HG03108 (cell line): Measurements from ENCODE around the gene GAD2.

Experiments used
- ATAC-seq: cut with Tn5 transposase; IDR thresholded peaks from one replicate; pipeline ENCODE4 v1.9.1; 2021; ENCODE audit warnings: moderate library complexity; ENCODE audit not compliant: unreplicated experiment

GAD2 gene

DNA sequence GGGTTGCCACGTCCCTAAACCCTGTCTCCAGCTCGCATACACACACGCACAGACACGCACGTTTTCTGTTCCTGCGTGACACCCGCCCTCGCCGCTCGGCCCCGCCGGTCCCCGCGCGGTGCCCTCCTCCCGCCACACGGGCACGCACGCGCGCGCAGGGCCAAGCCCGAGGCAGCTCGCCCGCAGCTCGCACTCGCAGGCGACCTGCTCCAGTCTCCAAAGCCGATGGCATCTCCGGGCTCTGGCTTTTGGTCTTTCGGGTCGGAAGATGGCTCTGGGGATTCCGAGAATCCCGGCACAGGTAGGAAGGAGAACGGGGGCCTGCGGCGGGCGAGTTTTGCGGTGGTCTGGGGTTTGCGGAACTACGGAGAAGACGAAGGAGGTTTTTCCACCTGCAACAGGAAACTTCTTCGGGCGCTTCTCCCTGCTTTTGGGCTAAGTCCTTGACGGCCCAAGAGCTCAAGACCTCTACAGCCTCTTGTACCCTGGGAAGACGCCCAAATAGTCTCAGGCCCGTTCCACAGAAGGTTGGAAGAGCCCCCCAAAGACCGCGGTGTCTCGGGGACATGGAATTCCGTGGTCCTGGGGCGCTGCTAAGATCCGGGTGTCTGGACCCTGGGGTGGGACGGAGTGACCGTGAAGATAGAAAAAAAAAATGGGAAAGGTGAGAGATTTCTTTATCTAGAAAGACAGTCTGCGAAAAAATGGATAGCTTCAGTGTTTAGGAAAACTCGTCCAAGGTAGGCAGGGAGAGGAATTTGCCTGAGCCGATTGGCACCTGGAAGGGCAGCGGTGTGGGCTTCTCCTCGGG lies at the start of gene GAD2:
GAD2 (plus strand) TSS at position 190 of the 811 bp plus-strand sequence; CDS start at position 226, 36 bp downstream.
- no peak for ATAC-seq

DNA sequence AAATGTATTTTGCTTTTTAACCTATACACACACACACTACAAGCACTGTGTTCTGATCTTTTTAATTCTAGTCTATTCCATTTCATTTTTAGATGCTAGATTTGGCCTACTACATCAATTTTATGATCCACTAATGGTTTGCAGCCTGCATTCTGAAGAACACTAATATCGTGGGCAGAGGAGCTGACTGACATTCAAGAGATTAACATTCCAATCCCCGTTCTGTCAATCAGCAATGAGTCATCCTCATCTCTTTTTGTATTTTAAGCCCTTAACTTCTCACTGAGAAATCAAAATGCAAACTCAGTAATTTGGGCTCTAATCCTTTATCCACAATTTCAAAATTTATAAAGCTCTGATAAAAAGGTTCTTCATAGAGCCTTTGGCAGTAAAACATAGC lies 47.1 kb upstream of the GAD2 start:
- ATAC-seq = no peak

DNA sequence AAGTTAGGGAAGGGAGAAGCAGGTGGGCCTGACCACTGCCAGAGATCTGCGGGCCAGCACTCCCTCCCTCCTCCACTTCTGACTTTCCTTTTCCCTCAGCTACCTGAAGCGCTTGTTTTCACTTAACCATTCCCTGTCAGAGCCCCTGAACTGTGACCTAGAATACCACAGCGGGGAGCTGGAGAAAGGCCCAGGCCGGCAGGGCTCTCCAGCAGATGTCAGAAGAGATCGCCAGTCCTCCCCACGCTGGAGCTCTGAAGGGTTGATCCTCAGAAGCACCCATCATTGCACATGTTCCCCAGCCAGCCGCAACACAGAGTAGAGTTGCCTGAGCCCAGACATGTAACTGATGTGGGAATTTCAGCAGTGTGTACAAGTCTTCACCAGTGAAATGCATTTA lies 44.4 kb upstream of the GAD2 start:
- no peak for ATAC-seq

DNA sequence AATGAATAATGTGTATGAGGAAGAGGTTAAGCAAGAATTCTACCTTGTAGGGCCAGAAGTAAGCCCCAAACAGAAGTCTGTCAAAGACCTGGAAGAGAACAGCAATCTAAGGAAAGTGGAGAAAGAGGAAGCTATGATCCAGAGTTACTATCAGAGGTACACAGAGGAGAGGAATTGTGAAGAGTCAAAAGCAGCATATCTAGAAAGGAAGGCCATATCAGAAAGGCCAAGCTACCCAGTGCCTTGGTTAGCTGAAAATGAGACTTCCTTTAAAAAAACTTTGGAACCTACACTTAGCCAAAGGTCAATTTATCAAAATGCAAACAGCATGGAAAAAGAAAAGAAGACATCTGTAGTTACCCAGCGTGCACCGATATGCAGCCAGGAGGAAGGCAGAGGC lies 42.7 kb upstream of the GAD2 start:
- no peak for ATAC-seq

DNA sequence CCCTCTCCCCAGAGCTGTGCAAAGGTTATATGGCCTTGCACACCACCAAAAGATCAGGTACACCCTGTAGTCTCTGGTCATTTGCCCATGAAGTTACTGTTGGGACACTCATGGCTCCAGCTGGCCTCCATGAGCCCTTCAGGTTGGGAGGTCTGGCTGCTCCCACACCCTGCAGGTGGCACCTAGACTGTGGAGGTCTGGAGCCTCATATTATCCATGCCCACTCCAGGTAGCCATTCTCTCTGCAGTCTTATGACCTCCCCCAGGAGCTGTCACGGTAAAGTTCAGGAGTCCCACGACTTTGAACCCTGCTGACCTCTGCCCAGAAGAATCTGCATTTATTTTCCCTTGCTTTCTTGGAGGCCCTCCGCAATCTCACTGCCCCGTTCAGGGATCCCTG lies 39.2 kb upstream of the GAD2 start:
- no peak for ATAC-seq

DNA sequence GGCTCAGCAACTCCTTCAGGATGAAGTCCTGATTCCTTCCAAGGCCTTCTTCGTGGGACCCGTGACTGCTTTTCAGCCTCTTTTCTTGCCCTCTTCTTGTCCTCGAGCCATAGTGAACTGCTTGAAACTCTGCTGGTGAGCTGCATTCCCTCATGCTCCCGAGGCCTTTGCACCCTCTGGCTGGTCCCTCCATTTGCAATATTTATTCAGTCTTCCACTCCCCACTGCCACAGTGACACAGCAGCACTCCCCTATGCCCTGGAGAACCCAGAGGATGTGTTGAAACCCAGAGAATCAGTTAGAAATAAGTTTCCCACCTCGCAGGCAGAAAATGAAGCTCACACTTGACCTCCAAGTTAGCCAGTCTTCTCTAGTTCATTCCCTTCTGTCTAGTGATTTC lies 22.3 kb upstream of the GAD2 start:
- ATAC-seq = no peak

DNA sequence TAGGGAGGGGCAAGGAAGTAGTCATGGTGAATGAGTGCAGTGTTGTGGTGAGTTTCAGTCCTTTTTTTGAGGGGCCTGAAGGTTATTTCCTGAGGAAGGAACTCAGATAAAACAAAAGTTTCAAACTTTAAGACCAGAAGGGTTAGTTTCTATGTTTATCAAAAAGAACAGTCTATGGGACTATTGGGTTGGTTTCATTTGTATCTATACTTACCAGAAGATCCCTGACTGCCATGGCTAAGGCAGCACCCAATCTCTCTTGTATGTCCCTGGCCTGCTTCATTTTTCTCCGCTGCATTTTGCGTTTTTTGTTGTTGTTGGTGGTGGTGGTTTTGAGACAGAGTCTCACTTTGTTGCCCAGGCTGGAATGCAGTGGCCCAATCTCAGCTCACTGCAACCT lies 19.3 kb upstream of the GAD2 start:
- ATAC-seq = no peak

DNA sequence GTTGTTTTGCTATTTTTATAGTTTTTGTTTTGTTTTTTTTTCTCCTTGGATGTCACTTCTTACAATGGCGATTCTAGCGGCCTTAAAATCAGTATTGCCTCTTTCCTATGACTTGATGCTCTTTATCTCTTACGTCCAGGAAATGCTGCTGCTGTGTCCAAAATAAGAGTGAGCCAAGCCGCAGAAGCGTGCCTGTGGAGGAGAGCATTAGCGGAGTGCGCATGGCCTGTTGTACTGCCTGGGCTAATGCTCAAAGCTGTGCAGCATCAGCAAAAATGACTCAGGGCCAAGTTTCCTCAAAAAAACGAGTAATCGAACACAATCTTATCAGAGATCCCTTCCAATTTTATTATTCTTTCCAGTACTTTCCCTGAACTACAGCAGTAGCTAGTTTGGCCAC lies 18.5 kb upstream of the GAD2 start:
- no peak for ATAC-seq

DNA sequence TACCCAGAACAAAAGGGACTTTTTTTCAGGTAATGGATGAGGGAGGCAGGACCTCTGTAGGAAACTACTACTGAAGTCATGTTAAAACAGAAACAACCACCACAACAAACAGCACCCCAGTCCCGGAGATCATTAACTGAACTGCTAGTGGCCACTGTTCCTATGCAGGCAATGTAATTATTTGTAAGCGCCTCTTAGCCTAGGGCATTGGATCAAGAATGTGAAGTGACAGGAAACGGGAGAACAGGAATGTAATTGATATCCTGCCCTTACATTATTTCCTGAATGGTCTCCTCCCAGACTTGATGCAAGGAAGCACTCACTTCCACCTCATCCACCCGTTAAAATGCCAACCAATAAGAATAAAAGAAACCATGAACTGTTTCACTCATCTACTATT lies 16.7 kb upstream of the GAD2 start:
- ATAC-seq = no peak

DNA sequence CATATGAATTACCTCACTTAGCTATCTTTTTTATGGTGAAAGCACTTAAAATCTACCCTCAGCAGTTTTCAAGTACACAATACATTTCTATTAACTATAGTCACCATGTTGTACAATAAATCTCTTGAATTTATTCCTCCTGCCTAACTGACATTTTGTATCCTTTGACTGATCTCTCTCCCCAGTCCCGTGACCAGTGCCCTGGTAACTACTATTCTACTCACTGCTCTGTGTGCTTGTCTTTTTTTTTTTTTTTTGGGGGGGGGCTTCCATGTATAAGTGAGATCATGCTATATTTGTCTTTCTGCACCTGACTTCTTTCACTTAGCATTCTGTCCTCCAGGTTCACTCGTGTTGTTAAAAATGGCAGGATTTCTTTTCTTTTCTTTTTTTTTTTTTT lies 11.4 kb upstream of the GAD2 start:
- no peak for ATAC-seq

DNA sequence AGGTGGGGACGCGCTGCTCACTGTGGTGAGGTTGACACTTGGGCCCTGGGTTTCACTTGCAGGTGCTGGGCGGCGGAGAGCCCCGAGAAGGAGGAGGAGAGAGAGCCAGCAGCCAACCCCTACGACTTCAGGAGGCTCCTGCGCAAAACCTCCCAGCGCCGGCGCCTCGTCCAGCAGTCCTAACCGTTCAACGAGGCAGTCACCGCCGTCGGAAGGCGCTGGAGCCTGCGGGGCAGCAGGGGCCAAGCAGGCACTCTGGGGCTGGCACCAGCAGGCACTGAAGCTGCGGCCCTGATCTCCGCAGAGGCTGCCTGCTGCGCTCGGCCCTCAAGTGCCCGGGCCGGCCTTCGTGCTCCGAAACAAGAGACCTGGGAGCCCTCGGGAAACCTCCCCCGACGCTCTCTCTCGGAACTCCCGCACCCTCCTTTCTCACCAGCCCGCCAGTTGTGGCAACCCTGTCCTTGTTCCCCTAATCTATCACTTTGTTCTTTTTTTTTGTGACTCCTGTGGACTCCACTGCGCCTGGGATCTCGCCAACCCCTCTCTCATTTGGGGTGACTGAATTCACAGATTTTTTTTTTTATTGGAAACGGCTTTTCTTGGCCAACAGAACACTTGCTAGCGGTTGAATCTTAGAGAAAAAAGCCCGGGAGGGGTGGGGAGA lies 4.7 kb upstream of the GAD2 start:
- no peak for ATAC-seq

DNA sequence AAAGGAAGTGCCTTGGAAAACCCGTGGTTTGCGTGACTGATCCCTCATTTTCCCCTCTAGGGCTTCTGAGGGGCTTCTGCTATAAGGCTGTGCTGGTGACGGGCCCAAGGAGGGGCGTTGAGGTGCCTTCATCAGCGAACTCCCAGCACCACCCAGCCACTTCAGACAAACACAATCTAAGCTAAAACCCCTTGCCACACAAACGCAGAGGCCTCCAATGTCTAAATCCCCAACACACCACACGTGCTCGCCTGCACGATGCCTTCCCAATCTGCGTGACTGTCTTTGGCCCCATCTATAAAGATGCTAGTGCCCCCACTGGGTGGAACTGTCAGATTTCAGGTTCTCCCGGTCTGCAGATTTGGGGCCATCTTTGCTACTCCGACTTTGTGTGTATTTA lies 4.1 kb upstream of the GAD2 start:
- ATAC-seq = no peak

DNA sequence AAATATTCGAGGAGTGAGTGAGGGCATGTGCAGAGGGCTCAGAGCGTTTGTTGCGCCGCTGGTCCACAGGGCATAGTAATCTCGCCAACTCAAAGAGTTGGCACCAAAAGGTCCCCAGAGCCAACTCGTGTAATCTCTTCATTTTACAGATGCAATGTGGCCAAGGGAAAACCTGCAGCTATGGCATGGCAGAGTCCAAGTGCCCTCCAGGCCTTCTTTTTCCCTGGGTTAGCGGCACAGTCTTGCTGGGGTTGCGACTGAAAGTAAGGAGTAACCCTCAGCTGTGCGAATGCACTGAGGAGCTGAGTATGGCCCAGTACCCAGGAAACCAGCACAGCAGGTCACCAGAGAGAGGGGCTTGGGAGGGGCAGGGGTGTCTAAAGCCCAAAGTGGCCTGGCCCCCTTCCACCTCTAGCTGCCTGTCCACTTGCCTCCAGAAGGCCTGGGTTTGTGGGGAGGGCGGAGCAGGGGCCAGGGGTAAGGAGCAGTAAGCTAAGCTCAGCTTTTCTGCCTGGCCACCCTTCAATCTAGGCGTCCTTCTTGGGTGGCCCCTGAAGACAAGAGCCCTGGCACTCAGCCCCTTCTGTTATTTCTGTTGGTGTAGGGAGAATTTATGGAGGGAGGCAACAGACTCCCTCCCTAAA lies 3.3 kb upstream of the GAD2 start:
- ATAC-seq = no peak

DNA sequence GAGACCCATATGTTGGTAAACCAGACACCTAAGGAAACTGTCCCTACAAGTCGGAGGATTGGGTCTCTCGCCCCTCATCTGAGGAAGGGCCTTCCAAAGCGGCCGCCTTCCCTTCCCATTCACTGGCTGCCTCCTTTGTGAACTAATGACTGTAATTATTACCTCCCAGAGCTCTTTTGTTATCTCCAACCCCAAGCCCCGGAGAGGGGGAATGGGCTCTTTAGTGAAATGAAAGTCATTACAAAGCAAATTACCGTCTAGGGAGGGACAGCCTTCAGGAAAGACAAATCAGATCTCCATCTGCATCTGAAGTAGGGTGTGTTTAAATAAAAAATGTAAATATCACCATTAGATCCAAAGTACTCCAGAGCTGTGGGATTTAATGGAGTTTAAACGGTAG lies 2.6 kb upstream of the GAD2 start:
- ATAC-seq = no peak

DNA sequence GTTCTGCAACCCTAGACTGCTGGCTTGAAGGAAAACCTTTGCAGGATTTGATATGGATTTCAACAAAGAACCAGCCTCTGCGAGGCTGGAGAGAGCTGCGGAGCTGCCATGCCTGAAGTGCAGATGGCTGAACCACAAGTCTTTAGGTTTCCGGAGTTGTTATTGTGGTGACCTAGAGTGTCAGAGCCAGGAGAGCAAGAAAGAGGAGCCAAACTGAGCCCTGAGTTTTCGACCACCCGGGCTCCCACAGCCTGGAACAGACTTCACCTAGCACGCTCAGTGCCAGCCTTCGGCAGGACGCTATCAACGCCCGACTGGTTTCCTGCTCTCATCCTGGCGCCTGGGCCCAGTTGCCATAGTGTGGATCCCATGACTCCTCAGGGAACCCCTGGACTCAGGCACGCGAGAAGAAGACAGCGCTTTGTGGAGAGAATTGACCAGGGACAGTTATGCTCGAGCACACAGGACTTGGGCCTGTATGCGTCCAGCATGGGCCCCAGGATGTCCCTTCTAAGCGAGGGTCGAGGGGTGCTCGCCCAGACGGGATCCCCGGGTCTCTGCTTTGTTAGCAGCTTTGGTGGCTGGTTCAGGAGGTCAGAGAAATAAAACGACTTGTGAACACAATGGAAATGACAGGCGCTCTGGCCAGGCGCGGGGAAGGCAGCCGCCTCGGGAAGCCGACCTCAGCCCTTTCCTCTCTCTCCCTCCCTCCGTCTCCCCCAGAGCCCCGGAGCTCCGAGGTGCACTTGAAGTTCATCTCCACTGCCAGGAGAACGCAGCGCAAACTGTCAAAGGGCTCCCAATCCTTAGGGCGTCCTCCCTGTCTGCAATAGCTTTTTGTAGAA lies 1.8 kb upstream of the GAD2 start:
- no peak for ATAC-seq

DNA sequence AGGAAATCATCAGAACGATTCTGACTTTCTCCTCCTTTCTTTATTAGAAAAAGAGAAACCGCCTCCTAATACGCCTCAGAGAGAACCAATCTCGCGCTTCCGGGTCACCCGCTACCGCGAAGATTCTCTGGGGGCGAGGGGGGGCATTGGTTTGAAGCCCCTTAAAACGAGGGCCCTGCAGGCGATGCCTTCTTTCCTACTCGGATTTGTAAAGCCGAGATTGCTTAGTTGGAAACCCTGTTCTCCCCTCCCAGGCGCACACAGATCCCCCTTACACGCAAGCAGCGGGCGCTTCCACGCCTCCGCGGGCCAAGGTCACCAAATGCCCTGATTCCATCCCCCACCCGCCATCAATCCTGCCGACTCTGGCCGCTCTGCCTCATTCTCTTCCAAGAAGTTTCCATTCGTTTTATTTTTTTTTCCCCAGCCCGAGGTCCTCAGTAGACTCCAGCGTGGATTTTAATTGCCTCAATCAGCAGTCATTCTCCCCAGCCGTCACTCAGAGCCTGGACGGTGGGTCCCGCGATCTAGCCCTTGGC lies 1.1 kb upstream of the GAD2 start:
- no peak for ATAC-seq

DNA sequence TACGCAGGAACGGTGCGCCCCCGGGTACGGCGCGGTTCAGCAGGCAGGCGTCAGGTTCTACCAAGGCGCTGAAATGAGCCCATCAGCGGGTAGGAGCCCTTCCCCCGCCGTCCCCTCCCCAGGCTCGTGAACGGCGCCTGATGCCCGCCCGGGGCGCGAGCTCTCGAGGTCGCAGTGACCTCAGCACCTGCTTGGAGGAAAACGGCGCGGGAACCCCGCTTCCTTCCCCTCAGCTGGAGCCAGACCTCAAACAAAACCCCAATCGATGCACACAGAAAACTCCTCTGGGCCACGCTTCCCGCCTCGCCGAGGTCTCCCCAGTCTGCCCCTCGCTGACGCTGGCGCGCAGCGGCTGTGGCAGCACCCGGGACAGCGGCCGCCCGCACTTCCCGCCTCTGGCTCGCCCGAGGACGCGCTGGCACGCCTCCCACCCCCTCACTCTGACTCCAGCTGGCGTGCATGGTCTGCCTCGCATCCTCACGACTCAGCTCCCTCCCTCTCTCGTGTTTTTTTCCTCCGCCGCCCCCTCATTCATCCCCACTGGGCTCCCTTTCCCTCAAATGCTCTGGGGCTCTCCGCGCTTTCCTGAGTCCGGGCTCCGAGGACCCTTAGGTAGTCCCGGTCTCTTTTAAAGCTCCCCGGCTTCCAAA lies 514 bp upstream of the GAD2 start:
- ATAC-seq = no peak

DNA sequence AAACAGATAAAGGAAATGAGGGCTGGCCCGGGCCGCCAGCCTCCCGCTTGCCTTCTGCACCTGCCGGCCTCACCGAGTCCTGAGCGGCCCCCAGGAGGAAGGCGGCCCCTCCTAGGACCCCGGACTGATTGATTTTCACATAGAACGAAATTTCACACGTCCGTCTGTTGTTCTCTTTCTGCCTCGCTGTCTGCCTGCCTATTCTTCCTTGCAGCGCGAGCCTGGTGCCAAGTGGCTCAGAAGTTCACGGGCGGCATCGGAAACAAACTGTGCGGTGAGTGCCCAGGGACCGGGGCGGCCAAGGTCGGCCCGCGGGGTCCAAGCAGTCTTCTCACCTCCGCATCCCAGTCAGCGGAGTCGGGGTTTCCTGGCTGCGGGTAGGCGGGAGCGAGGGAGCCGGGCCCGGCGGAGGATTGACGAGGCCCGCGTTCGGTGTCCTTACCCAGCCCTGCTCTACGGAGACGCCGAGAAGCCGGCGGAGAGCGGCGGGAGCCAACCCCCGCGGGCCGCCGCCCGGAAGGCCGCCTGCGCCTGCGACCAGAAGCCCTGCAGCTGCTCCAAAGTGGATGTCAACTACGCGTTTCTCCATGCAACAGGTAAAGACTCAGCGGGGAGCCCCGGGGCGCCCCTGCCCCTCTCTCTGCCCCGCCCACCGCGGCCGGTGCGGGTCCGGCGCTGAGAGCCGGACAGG lies 967 bp downstream of the GAD2 start:
- ATAC-seq = no peak

DNA sequence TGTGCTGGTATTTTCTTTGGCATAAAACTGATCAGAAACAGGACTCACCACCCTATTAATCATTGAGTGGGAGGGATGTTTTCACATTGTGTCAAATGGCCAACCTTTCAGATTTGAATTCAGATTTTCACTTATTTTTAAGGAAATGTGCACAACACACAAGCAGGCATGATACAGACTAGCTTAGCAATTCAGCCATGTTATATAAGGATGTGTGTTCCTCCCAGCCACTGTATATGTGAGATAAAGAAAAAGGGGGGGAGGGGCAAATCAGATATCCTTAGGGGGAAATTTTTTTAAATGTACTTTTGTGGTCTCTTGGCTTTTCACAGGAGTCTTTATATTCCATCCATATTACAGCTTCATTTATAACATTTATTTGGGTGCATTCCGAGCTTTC lies 3.1 kb downstream of the GAD2 start:
- no peak for ATAC-seq

DNA sequence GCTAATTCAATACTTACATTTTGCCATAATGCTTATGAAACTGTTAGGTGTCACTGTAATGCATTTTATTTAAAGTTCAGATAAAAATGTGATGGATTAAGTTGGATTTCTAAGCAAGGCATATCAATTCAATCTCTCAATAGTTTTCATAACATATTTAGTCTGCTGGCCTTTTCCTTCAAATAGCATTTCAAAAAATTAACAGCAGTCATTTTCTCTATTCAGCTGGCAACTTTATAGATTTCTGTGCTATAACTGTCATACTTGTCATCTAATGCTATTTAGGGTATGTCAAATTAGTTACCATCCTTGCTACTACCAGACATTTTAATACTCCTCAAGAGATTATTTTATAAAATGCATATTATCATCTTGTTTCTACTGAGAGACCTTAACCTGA lies 4.3 kb downstream of the GAD2 start:
- no peak for ATAC-seq
